Subcutaneous abdominal adipose tissue (tissue), 5 donors: ENCODE results near the gene SPECC1L.
A peak's percentile ranks its signal among the peaks of the same experiment; 100 is the strongest.

ENCODE experiments used
- H3K27ac ChIP-seq: one replicate; pipeline ENCODE4 v1.7.0; 2013; ENCODE audit warnings: low read depth, mild to moderate bottlenecking, inconsistent platforms, low read length, moderate library complexity
- H3K27me3 ChIP-seq, 5 donors: one replicate each; pipeline ENCODE4 v1.7.0; 2013; ENCODE audit warnings: low read length in 5 of 5, inconsistent platforms in 1 of 5; ENCODE audit not compliant: control insufficient read depth in 5 of 5, insufficient read depth in 4 of 5
- H3K36me3 ChIP-seq, 5 donors: one replicate each; pipeline ENCODE4 v1.7.0; 2013; ENCODE audit warnings: low read length in 5 of 5; ENCODE audit not compliant: control insufficient read depth in 5 of 5, insufficient read depth in 5 of 5
- H3K4me1 ChIP-seq, 5 donors: one replicate each; pipeline ENCODE4 v1.7.0; 2013; ENCODE audit warnings: low read length in 5 of 5, mild to moderate bottlenecking in 3 of 5, moderate library complexity in 1 of 5; ENCODE audit not compliant: control insufficient read depth in 5 of 5, insufficient read depth in 5 of 5
- H3K4me3 ChIP-seq, 5 donors: one replicate each; pipeline ENCODE4 v1.7.0; 2013; ENCODE audit warnings: low read length in 5 of 5, low read depth in 1 of 5
- H3K9ac ChIP-seq, 5 donors: one replicate each; pipeline ENCODE4 v1.7.0; 2013; ENCODE audit warnings: low read length in 5 of 5, mild to moderate bottlenecking in 4 of 5, moderate library complexity in 3 of 5
- H3K9me3 ChIP-seq, 5 donors: one replicate each; pipeline ENCODE4 v1.7.0; 2013; ENCODE audit warnings: low read length in 5 of 5; ENCODE audit not compliant: control insufficient read depth in 5 of 5
- donor health status: healthy.
- donor health status: healthy.
- donor health status: healthy.
- donor health status: healthy.
- donor health status: healthy.

The SPECC1L gene

GRCh38 chr22:24270556-24271385 lies at the start of gene SPECC1L:
TSS of gene SPECC1L (plus strand) at chr22:24270831. CDS start at chr22:24302232, 31,401 bp downstream.
- H3K4me1 ChIP-seq: peaks cover 0 to 35% (median 24%) of the 10 kb centered on the region in 5 donors
- no peaks in the 10 kb centered on the region for H3K9me3 ChIP-seq
- peak within 1 kb of the TSS; percentile 66 to 99 (median 98) for H3K9ac ChIP-seq
- H3K4me3 ChIP-seq: peak within 1 kb of the TSS; percentile 81 to 98 (median 90)
- H3K27me3 ChIP-seq: no peaks in the 10 kb centered on the region
- H3K36me3 ChIP-seq: no peaks in the 10 kb centered on the region
- H3K27ac ChIP-seq: peak within 1 kb of the TSS; percentile 95

- Histone ChIP-seq H3K27me3 (no peaks in the 10 kb centered on the region), H3K27ac (no peak overlapping the region), H3K9me3 (peaks cover 4 to 13% (median 9%) of the 10 kb centered on the region in 5 donors), H3K9ac (no peak overlapping the region), H3K36me3 (peaks cover 0 to 8% (median under 1%) of the 10 kb centered on the region in 5 donors), H3K4me3 (peak overlapping the region in 1 of 5 donors; percentile 26), H3K4me1 (peaks cover 0 to 3% (median 0%) of the 10 kb centered on the region in 5 donors)
These were observed 46.2 kb upstream of the SPECC1L start for GRCh38 chr22:24224468-24224867.

GRCh38 chr22:24225044-24225601 lies 45.5 kb upstream of the SPECC1L start:
- Histone ChIP-seq H3K27me3 (no peaks in the 10 kb centered on the region), H3K9ac (no peak overlapping the region), H3K4me1 (peaks cover 0 to under 1% (median 0%) of the 10 kb centered on the region in 5 donors), H3K4me3 (peak overlapping the region in 1 of 5 donors; percentile 26), H3K27ac (no peak overlapping the region), H3K36me3 (peaks cover 0 to 7% (median 0%) of the 10 kb centered on the region in 5 donors), H3K9me3 (peaks cover 4 to 13% (median 9%) of the 10 kb centered on the region in 5 donors)

- no peak overlapping the region for H3K9ac ChIP-seq
- H3K27ac ChIP-seq: no peak overlapping the region
- peaks cover 4 to 13% (median 9%) of the 10 kb centered on the region in 5 donors for H3K9me3 ChIP-seq
- peaks cover 0 to 7% (median 0%) of the 10 kb centered on the region in 5 donors for H3K36me3 ChIP-seq
- no peaks in the 10 kb centered on the region for H3K4me1 ChIP-seq
- peaks cover 0 to 2% (median 0%) of the 10 kb centered on the region in 5 donors for H3K27me3 ChIP-seq
- H3K4me3 ChIP-seq: no peak overlapping the region
These were observed 44.7 kb upstream of the SPECC1L start for GRCh38 chr22:24225951-24226350.

- H3K4me1 ChIP-seq: peaks cover 0 to 2% (median 0%) of the 10 kb centered on the region in 5 donors
- no peak overlapping the region for H3K4me3 ChIP-seq
- H3K27ac ChIP-seq: no peak overlapping the region
- H3K36me3 ChIP-seq: peaks cover 0 to 3% (median 0%) of the 10 kb centered on the region in 5 donors
- peaks cover 0 to 2% (median 0%) of the 10 kb centered on the region in 5 donors for H3K27me3 ChIP-seq
- peaks cover 0 to 4% (median 0%) of the 10 kb centered on the region in 5 donors for H3K9me3 ChIP-seq
- no peak overlapping the region for H3K9ac ChIP-seq
These were observed 39.5 kb upstream of the SPECC1L start for GRCh38 chr22:24230911-24231656.

GRCh38 chr22:24231706-24232105 lies 38.9 kb upstream of the SPECC1L start:
- peaks cover 0 to 2% (median 0%) of the 10 kb centered on the region in 5 donors for H3K4me1 ChIP-seq
- peaks cover 0 to 4% (median 0%) of the 10 kb centered on the region in 5 donors for H3K9me3 ChIP-seq
- H3K27me3 ChIP-seq: peaks cover 0 to 2% (median 0%) of the 10 kb centered on the region in 5 donors
- H3K4me3 ChIP-seq: no peak overlapping the region
- no peak overlapping the region for H3K9ac ChIP-seq
- peaks cover 0 to 3% (median 0%) of the 10 kb centered on the region in 5 donors for H3K36me3 ChIP-seq
- no peak overlapping the region for H3K27ac ChIP-seq

GRCh38 chr22:24232124-24232523 lies 38.5 kb upstream of the SPECC1L start:
- no peak overlapping the region for H3K4me3 ChIP-seq
- peaks cover 0 to 4% (median 0%) of the 10 kb centered on the region in 5 donors for H3K9me3 ChIP-seq
- H3K4me1 ChIP-seq: peaks cover 0 to 2% (median 0%) of the 10 kb centered on the region in 5 donors
- H3K36me3 ChIP-seq: peaks cover 0 to 3% (median 0%) of the 10 kb centered on the region in 5 donors
- peaks cover 0 to 2% (median 0%) of the 10 kb centered on the region in 5 donors for H3K27me3 ChIP-seq
- H3K27ac ChIP-seq: no peak overlapping the region
- H3K9ac ChIP-seq: no peak overlapping the region

GRCh38 chr22:24232725-24233124 lies 37.9 kb upstream of the SPECC1L start:
- Histone ChIP-seq H3K27ac (no peak overlapping the region), H3K27me3 (peaks cover 0 to 2% (median 0%) of the 10 kb centered on the region in 5 donors), H3K9ac (no peak overlapping the region), H3K36me3 (peaks cover 0 to 3% (median 0%) of the 10 kb centered on the region in 5 donors), H3K9me3 (peaks cover 0 to under 1% (median 0%) of the 10 kb centered on the region in 5 donors), H3K4me3 (no peak overlapping the region), H3K4me1 (peaks cover 0 to 2% (median 0%) of the 10 kb centered on the region in 5 donors)

- no peak overlapping the region for H3K9ac ChIP-seq
- H3K4me1 ChIP-seq: peaks cover 0 to 2% (median 0%) of the 10 kb centered on the region in 5 donors
- peaks cover 0 to 3% (median 0%) of the 10 kb centered on the region in 5 donors for H3K36me3 ChIP-seq
- no peaks in the 10 kb centered on the region for H3K9me3 ChIP-seq
- no peak overlapping the region for H3K27ac ChIP-seq
- H3K4me3 ChIP-seq: no peak overlapping the region
- H3K27me3 ChIP-seq: peaks cover 0 to 2% (median 0%) of the 10 kb centered on the region in 5 donors
These were observed 37.4 kb upstream of the SPECC1L start for GRCh38 chr22:24233235-24233634.
